SK-N-SH (cell line): ENCODE measurements around the gene IGSF23. TPM values are rescaled to one million over a fixed set of nuclear protein-coding genes. Genes with fewer than 3 reads are reported as not detected.
"Not testable (repeated sequence)": the region's sequence is repeated elsewhere in the genome, so short reads cannot be mapped to it uniquely, and the experiment has no call there.

Experiments used
- CTCF ChIA-PET: fragments of 300-600, 350-600 bp; formaldehyde crosslinking; extraction: SDS; loops from one replicate; lab custom pipeline; 2021; lab: Yijun Ruan, JAX
- POLR2A ChIA-PET: fragments of 350-600 bp; sonication (Branson Sonifier 250); formaldehyde crosslinking; extraction: SDS; loops from one replicate; lab custom pipeline; 2020; ENCODE audit warnings: antibody characterized with exemption, inconsistent platforms; lab: Yijun Ruan, JAX
- DNase-seq: peaks from one replicate; pipeline ENCODE4 v3.0.0; 2012
- H2AFZ ChIP-seq: fragments of 200-600 bp; sonication (generic); 2 replicates; pipeline ENCODE4 v1.8.1; 2016; ENCODE audit warnings: antibody characterized with exemption, mild to moderate bottlenecking, low read depth
- H3F3A ChIP-seq: fragments of 200-600 bp; sonication (generic); replicated peaks from 2 replicates; pipeline ENCODE3; 2016; ENCODE audit warnings: antibody characterized with exemption, mild to moderate bottlenecking; ENCODE audit not compliant: insufficient read depth
- H3K27ac ChIP-seq, 2 experiments: fragments of 200-500 bp in 1 of 2; fragments of 200-600 bp in 1 of 2; sonication (Bioruptor generic) in 1 of 2; sonication (generic), shearing (Covaris generic) in 1 of 2; 2 replicates each; pipeline versions ENCODE4 v1.5.1 to v1.6.1; 2014 to 2016; ENCODE audit warnings: low read depth in 2 of 2, inconsistent platforms in 1 of 2, low read length in 1 of 2, mild to moderate bottlenecking in 1 of 2, mixed read lengths in 1 of 2
- H3K27me3 ChIP-seq: fragments of 200-600 bp; sonication (generic), shearing (Covaris generic); 2 replicates; pipeline ENCODE4 v1.6.1; 2016; ENCODE audit warnings: mixed run types; ENCODE audit not compliant: insufficient read depth
- H3K36me3 ChIP-seq, 2 experiments: fragments of 200-500 bp in 1 of 2; fragments of 200-600 bp in 1 of 2; sonication (Bioruptor generic) in 1 of 2; sonication (generic) in 1 of 2; replicated peaks in 1 of 2; 2 replicates each; pipeline versions ENCODE3 to v1.5.1; 2014 to 2016; ENCODE audit warnings: low read length in 1 of 2, mild to moderate bottlenecking in 1 of 2; ENCODE audit not compliant: insufficient read depth in 2 of 2, control insufficient read depth in 1 of 2
- H3K4me1 ChIP-seq, 2 experiments: fragments of 200-500 bp in 1 of 2; fragments of 200-600 bp in 1 of 2; sonication (Bioruptor generic) in 1 of 2; sonication (generic), shearing (Covaris generic) in 1 of 2; 2 replicates each; pipeline versions ENCODE4 v1.5.1 to v1.6.1; 2014 to 2016; ENCODE audit warnings: low read depth in 1 of 2, low read length in 1 of 2, mixed run types in 1 of 2; ENCODE audit not compliant: insufficient read depth in 2 of 2, control insufficient read depth in 1 of 2
- H3K4me2 ChIP-seq: fragments of 200-600 bp; sonication (generic), shearing (Covaris generic); 2 replicates; pipeline ENCODE4 v1.6.1; 2017; ENCODE audit warnings: mixed run types
- H3K4me3 ChIP-seq, 2 experiments: fragments of 200-500 bp in 1 of 2; fragments of 200-600 bp in 1 of 2; sonication (Bioruptor generic) in 1 of 2; sonication (generic), shearing (Covaris generic) in 1 of 2; 2 replicates each; pipeline versions ENCODE4 v1.5.1 to v1.8.1; 2014 to 2016; ENCODE audit warnings: low read depth in 2 of 2, inconsistent platforms in 1 of 2, low read length in 1 of 2, mild to moderate bottlenecking in 1 of 2, mixed read lengths in 1 of 2, moderate library complexity in 1 of 2
- H3K79me2 ChIP-seq: fragments of 200-600 bp; sonication (generic); 2 replicates; pipeline ENCODE4 v1.8.1; 2017; ENCODE audit warnings: mild to moderate bottlenecking; ENCODE audit not compliant: insufficient read depth
- H3K9ac ChIP-seq: fragments of 200-600 bp; sonication (generic); 2 replicates; pipeline ENCODE4 v1.6.1; 2017; ENCODE audit warnings: mixed run types
- H3K9me2 ChIP-seq: fragments of 200-600 bp; sonication (generic); 2 replicates; pipeline ENCODE4 v1.6.1; 2017; ENCODE audit warnings: mixed run types
- H3K9me3 ChIP-seq: fragments of 200-600 bp; sonication (generic); 2 replicates; pipeline ENCODE4 v1.6.1; 2017; ENCODE audit warnings: mixed run types, mild to moderate bottlenecking, moderate library complexity
- H4K20me1 ChIP-seq: fragments of 200-600 bp; sonication (generic); 2 replicates; pipeline ENCODE4 v1.6.1; 2017; ENCODE audit warnings: mild to moderate bottlenecking, mixed run types; ENCODE audit not compliant: insufficient read depth
- EP300 ChIP-seq, 2 experiments: IDR thresholded peaks; 2 replicates each; pipeline versions ENCODE4 v1.4.0 to v1.6.1; 2012; ENCODE audit warnings: borderline replicate concordance in 1 of 2, low read depth in 1 of 2, low read length in 1 of 2
- GABPA ChIP-seq: IDR thresholded peaks from 2 replicates; pipeline ENCODE4 v1.4.0; 2012; ENCODE audit warnings: low read depth, mild to moderate bottlenecking
- JUND ChIP-seq: IDR thresholded peaks from 2 replicates; pipeline ENCODE4 v1.4.0; 2012
- MXI1 ChIP-seq: IDR thresholded peaks from 2 replicates; pipeline ENCODE4 v1.6.1; 2012; ENCODE audit warnings: mild to moderate bottlenecking, low read depth, low read length, improper control_type of control experiment
- NFIC ChIP-seq: IDR thresholded peaks from 2 replicates; pipeline ENCODE4 v1.4.0; 2012; ENCODE audit warnings: borderline replicate concordance
- POLR2AphosphoS5 ChIP-seq: IDR thresholded peaks from 2 replicates; pipeline ENCODE4 v1.6.1; 2012; ENCODE audit warnings: low read depth, low read length
- RFX5 ChIP-seq: IDR thresholded peaks from 2 replicates; pipeline ENCODE4 v1.6.1; 2012; ENCODE audit warnings: mild to moderate bottlenecking, improper control_type of control experiment, low read length
- RXRA ChIP-seq: IDR thresholded peaks from 2 replicates; pipeline ENCODE4 v1.4.0; 2012; ENCODE audit warnings: low read depth, mild to moderate bottlenecking, borderline replicate concordance
- SIN3A ChIP-seq: IDR thresholded peaks from 2 replicates; pipeline ENCODE4 v1.6.1; 2012; ENCODE audit warnings: low read depth, mild to moderate bottlenecking, low read length, moderate library complexity, borderline replicate concordance
- SMC3 ChIP-seq: IDR thresholded peaks from 2 replicates; pipeline ENCODE4 v1.6.1; 2012; ENCODE audit warnings: low read depth, low read length, improper control_type of control experiment
- TAF1 ChIP-seq: IDR thresholded peaks from 2 replicates; pipeline ENCODE4 v1.6.1; 2012; ENCODE audit warnings: low read depth, mild to moderate bottlenecking, low read length, moderate library complexity, borderline replicate concordance
- TCF12 ChIP-seq: IDR thresholded peaks from 2 replicates; pipeline ENCODE4 v1.4.0; 2012
- TEAD4 ChIP-seq: IDR thresholded peaks from 2 replicates; pipeline ENCODE4 v1.4.0; 2012; ENCODE audit warnings: mild to moderate bottlenecking, borderline replicate concordance; ENCODE audit not compliant: insufficient read depth
- YY1 ChIP-seq: IDR thresholded peaks from 2 replicates; pipeline ENCODE4 v1.4.0; 2012; ENCODE audit warnings: low read depth, mild to moderate bottlenecking
- WGBS: methylation state at CpG from one replicate; pipeline ENCODE4 v1.1.6; 2017; ENCODE audit warnings: low lambda C conversion rate; 5-methylcytosine and 5-hydroxymethylcytosine counted together
- polyA plus RNA-seq, 3 experiments: library from polyadenylated mRNA; depleted of rRNA; stranded (reverse); fragments of >200 nt; gene quantifications; 2 replicates each; pipeline ENCODE4 v1.2.3, GENCODE V29; 2012
- TF ChIP-seq, protein P1 (sequence below): IDR thresholded peaks from 2 replicates; pipeline ENCODE4 v1.4.0; 2012; ENCODE audit warnings: low read depth, borderline replicate concordance
- TF ChIP-seq, protein P2 (sequence below): IDR thresholded peaks from 2 replicates; pipeline ENCODE4; 2012
- TF ChIP-seq, protein P3 (sequence below): fragments of 200-600 bp; sonication (generic); IDR thresholded peaks from 2 replicates; pipeline ENCODE4 v1.6.1; 2017; ENCODE audit warnings: antibody characterized with exemption, mild to moderate bottlenecking, moderate library complexity

Gene IGSF23
- polyA plus RNA-seq, 1 of the 3 experiments (the other 2 are of a cell fraction) = 0.08 TPM

DNA sequence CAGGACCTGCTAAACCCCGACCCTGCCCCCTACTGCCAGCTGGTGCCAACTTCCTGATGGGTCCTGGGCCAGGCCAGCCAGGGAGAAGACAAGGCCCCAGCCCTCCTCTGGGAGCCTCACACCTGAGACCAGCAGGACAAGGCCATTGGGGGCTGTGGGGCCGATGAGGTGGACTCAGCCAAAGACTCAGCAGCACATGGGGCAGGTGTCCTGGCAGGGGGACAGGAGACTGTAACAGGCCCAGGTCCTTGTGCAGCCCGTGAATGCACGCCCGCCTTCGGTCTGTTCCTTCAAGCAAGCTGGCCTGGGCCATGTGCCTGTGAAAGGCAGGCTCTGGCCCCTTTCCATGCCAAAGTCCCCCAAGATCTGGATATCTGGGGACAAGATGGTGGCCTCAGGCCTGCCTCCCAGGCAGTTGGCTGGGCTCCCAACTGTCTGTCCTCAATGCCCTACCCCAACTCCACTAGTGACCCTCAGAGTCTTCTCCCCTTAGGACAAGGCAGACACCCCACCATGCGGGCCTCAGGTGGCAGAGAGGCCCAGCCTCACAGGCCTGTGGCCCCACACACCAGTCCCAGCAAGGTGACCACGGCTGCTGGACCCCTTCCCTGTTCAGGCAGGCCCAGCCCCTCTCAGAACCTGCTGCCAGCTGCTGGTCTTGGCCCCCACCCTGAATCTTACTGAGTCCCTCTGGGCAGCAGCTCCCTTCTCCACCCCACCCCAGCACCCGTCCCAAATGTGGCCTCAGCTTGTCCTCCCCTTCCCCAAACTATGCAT lies 70.3 kb downstream of the IGSF23 start:
- no peak for DNase-seq
- H3K9ac ChIP-seq = no peak overlapping the region
- WGBS = 89% methylated on average over 6 of the region's 9 CpGs
- no peaks in the 10 kb centered on the region for H3K9me2 ChIP-seq
- no peaks in the 10 kb centered on the region for H3K36me3 ChIP-seq
- no peaks in the 10 kb centered on the region for H4K20me1 ChIP-seq
- no peak overlapping the region for H3K4me2 ChIP-seq
- TF ChIP-seq SIN3A (no peak), GABPA (no peak), TAF1 (no peak), POLR2AphosphoS5 (no peak), RFX5 (no peak), EP300 (IDR thresholded peaks at IDR 0.05; ENCODE audit: borderline replicate concordance in 1 of 2, low read depth in 1 of 2, low read length in 1 of 2) (no peak), TCF12 (no peak), YY1 (no peak), JUND (no peak), NFIC (no peak), SMC3 (no peak), TEAD4 (no peak), RXRA (no peak), MXI1 (no peak)
- TF ChIP-seq, protein P1, sequence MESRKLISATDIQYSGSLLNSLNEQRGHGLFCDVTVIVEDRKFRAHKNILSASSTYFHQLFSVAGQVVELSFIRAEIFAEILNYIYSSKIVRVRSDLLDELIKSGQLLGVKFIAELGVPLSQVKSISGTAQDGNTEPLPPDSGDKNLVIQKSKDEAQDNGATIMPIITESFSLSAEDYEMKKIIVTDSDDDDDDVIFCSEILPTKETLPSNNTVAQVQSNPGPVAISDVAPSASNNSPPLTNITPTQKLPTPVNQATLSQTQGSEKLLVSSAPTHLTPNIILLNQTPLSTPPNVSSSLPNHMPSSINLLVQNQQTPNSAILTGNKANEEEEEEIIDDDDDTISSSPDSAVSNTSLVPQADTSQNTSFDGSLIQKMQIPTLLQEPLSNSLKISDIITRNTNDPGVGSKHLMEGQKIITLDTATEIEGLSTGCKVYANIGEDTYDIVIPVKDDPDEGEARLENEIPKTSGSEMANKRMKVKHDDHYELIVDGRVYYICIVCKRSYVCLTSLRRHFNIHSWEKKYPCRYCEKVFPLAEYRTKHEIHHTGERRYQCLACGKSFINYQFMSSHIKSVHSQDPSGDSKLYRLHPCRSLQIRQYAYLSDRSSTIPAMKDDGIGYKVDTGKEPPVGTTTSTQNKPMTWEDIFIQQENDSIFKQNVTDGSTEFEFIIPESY = no peak
- TF ChIP-seq, protein P2, sequence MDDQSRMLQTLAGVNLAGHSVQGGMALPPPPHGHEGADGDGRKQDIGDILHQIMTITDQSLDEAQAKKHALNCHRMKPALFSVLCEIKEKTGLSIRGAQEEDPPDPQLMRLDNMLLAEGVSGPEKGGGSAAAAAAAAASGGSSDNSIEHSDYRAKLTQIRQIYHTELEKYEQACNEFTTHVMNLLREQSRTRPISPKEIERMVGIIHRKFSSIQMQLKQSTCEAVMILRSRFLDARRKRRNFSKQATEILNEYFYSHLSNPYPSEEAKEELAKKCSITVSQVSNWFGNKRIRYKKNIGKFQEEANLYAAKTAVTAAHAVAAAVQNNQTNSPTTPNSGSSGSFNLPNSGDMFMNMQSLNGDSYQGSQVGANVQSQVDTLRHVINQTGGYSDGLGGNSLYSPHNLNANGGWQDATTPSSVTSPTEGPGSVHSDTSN = no peak
- TF ChIP-seq, protein P3, sequence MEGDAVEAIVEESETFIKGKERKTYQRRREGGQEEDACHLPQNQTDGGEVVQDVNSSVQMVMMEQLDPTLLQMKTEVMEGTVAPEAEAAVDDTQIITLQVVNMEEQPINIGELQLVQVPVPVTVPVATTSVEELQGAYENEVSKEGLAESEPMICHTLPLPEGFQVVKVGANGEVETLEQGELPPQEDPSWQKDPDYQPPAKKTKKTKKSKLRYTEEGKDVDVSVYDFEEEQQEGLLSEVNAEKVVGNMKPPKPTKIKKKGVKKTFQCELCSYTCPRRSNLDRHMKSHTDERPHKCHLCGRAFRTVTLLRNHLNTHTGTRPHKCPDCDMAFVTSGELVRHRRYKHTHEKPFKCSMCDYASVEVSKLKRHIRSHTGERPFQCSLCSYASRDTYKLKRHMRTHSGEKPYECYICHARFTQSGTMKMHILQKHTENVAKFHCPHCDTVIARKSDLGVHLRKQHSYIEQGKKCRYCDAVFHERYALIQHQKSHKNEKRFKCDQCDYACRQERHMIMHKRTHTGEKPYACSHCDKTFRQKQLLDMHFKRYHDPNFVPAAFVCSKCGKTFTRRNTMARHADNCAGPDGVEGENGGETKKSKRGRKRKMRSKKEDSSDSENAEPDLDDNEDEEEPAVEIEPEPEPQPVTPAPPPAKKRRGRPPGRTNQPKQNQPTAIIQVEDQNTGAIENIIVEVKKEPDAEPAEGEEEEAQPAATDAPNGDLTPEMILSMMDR = no peak
- POLR2A ChIA-PET = no interaction called here
- no peaks in the 10 kb centered on the region for H3K27me3 ChIP-seq
- no peak overlapping the region for H3K4me3 ChIP-seq
- no peaks in the 10 kb centered on the region for H3K79me2 ChIP-seq
- CTCF ChIA-PET = interaction anchor here (1.1 to 2.8 kb wide), 3 partner anchors 40 to 113 kb away, joined by 3 to 10 read pairs (median 5); no protein-coding TSS in a partner anchor
- H3K9me3 ChIP-seq = no peaks in the 10 kb centered on the region
- H3F3A ChIP-seq = peaks cover 29% of the 10 kb centered on the region
- H3K27ac ChIP-seq = peak overlapping the region in 1 of 2 experiments; percentile 92; a peak in 1 of 4 replicates
- no peak overlapping the region for H2AFZ ChIP-seq
- H3K4me1 ChIP-seq = peaks cover 0 to 6% of the 10 kb centered on the region in 2 experiments; a peak in 1 of 4 replicates

GRCh38 chr19:44684396-44684795 lies 71.0 kb downstream of the IGSF23 start:
- Histone ChIP-seq H3K9ac (peak overlapping the region; percentile 54; the same call in 1 of the 2 replicates), H3F3A (peaks cover 29% of the 10 kb centered on the region), H3K27ac (peak overlapping the region in 1 of 2 experiments; percentile 92; a peak in 2 of 4 replicates), H3K4me2 (peak overlapping the region; percentile 47; the same call in 1 of the 2 replicates)
- 62% methylated on average over 3 of the region's 3 CpGs for WGBS
- DNase-seq, H3K4me1 ChIP-seq, H3K4me3 ChIP-seq, H3K79me2 ChIP-seq, POLR2A ChIA-PET, H3K9me2 ChIP-seq, H2AFZ ChIP-seq, H3K36me3 ChIP-seq, H3K9me3 ChIP-seq, H4K20me1 ChIP-seq, CTCF ChIA-PET, H3K27me3 ChIP-seq: not testable (repeated sequence)
